Astrocyte (in vitro differentiated cells and primary cell): ENCODE measurements around the gene DNAJC6. TPM values are rescaled to one million over a fixed set of nuclear protein-coding genes. Genes with fewer than 3 reads are reported as not detected.

Experiments used
- DNase-seq: peaks from one replicate; pipeline ENCODE4 v3.0.0-alpha.2; 2010; ENCODE audit warnings: low read depth
- FAIRE-seq: peaks from 2 replicates; lab custom pipeline; 2011; peaks lifted over from hg19 to GRCh38; lab: Jason Lieb, UNC
- H2AFZ ChIP-seq: 2 replicates; pipeline ENCODE4 v1.6.0; 2012; ENCODE audit warnings: low read depth, low read length, inconsistent platforms
- H3K27ac ChIP-seq: 2 replicates; pipeline ENCODE4 v1.5.1; 2011; ENCODE audit warnings: low read depth, low read length, inconsistent platforms
- H3K27me3 ChIP-seq: 2 replicates; pipeline ENCODE4 v1.6.0; 2011; ENCODE audit warnings: low read length, inconsistent platforms; ENCODE audit not compliant: insufficient read depth
- H3K36me3 ChIP-seq: 2 replicates; pipeline ENCODE4 v1.5.1; 2011; ENCODE audit warnings: low read length, inconsistent platforms; ENCODE audit not compliant: insufficient read depth
- H3K4me1 ChIP-seq: 2 replicates; pipeline ENCODE4 v1.5.1; 2011; ENCODE audit warnings: low read length, inconsistent platforms; ENCODE audit not compliant: insufficient read depth
- H3K4me2 ChIP-seq: 2 replicates; pipeline ENCODE4 v1.6.0; 2012; ENCODE audit warnings: low read length, inconsistent platforms
- H3K4me3 ChIP-seq: 2 replicates; pipeline ENCODE4 v1.5.1; 2011; ENCODE audit warnings: low read depth, mild to moderate bottlenecking, low read length, inconsistent platforms; ENCODE audit not compliant: insufficient read depth
- H3K79me2 ChIP-seq: 2 replicates; pipeline ENCODE4 v1.6.0; 2012; ENCODE audit warnings: mild to moderate bottlenecking, low read length, inconsistent platforms; ENCODE audit not compliant: insufficient read depth
- H3K9ac ChIP-seq: 2 replicates; pipeline ENCODE4 v1.6.0; 2012; ENCODE audit warnings: mild to moderate bottlenecking, low read length, inconsistent platforms
- H3K9me3 ChIP-seq: 2 replicates; pipeline ENCODE4 v1.5.1; 2012; ENCODE audit warnings: low read depth, mild to moderate bottlenecking, low read length, inconsistent platforms; ENCODE audit not compliant: insufficient read depth
- H4K20me1 ChIP-seq: 2 replicates; pipeline ENCODE4 v1.6.0; 2012; ENCODE audit warnings: low read length, inconsistent platforms; ENCODE audit not compliant: insufficient read depth
- H3K27ac Mint-ChIP-seq: one replicate; pipeline ENCODE4 v1.8.0; 2021; ENCODE audit warnings: mild to moderate bottlenecking, mixed read lengths; ENCODE audit not compliant: unreplicated experiment
- H3K27me3 Mint-ChIP-seq: one replicate; pipeline ENCODE4 v1.8.0; 2021; ENCODE audit warnings: low read depth, mixed read lengths; ENCODE audit not compliant: unreplicated experiment
- H3K36me3 Mint-ChIP-seq: one replicate; pipeline ENCODE4 v1.8.0; 2021; ENCODE audit warnings: low read depth, mixed read lengths; ENCODE audit not compliant: unreplicated experiment
- H3K4me1 Mint-ChIP-seq: one replicate; pipeline ENCODE4 v1.8.0; 2021; ENCODE audit warnings: low read depth, mixed read lengths; ENCODE audit not compliant: unreplicated experiment
- H3K4me3 Mint-ChIP-seq: one replicate; pipeline ENCODE4 v1.8.0; 2021; ENCODE audit warnings: mild to moderate bottlenecking, moderate library complexity, mixed read lengths; ENCODE audit not compliant: unreplicated experiment
- H3K9me3 Mint-ChIP-seq: one replicate; pipeline ENCODE4 v1.8.0; 2021; ENCODE audit warnings: mild to moderate bottlenecking, mixed read lengths; ENCODE audit not compliant: unreplicated experiment
- EZH2 ChIP-seq: IDR thresholded peaks from 2 replicates; pipeline ENCODE4 v1.6.1; 2012; ENCODE audit warnings: mild to moderate bottlenecking, low read length, inconsistent platforms; ENCODE audit not compliant: insufficient read depth
- total RNA-seq: library from RNA; stranded (reverse); gene quantifications from 2 replicates; pipeline ENCODE4 v1.2.1, GENCODE V29; 2021
- TF ChIP-seq, protein P1 (sequence below): IDR thresholded peaks from 2 replicates; pipeline ENCODE4 v1.5.1; 2011; ENCODE audit warnings: low read depth, mild to moderate bottlenecking, inconsistent platforms, low read length, moderate library complexity; ENCODE audit not compliant: insufficient read depth

Gene DNAJC6
- total RNA-seq, 1 donor from 2014 or later: 8.9 TPM

GRCh38 chr1:65308781-65309303, 501 bp upstream of the DNAJC6 start:
- peaks cover 3% of the 10 kb centered on the region for H3K4me1 ChIP-seq
- Mint-ChIP-seq H3K4me3 (peak overlapping the region; percentile 88), H3K27me3 (peaks cover 2% of the 10 kb centered on the region), H3K4me1 (peaks cover 3% of the 10 kb centered on the region), H3K36me3 (no peaks in the 10 kb centered on the region), H3K27ac (no peak overlapping the region), H3K9me3 (no peaks in the 10 kb centered on the region)
- peak overlapping the region; percentile 90 for H3K4me2 ChIP-seq
- H3K27me3 ChIP-seq: peaks cover 18% of the 10 kb centered on the region
- no peak overlapping the region for H3K27ac ChIP-seq
- H3K4me3 ChIP-seq: no peak overlapping the region
- H3K9me3 ChIP-seq: no peaks in the 10 kb centered on the region
- TF ChIP-seq, protein P1, sequence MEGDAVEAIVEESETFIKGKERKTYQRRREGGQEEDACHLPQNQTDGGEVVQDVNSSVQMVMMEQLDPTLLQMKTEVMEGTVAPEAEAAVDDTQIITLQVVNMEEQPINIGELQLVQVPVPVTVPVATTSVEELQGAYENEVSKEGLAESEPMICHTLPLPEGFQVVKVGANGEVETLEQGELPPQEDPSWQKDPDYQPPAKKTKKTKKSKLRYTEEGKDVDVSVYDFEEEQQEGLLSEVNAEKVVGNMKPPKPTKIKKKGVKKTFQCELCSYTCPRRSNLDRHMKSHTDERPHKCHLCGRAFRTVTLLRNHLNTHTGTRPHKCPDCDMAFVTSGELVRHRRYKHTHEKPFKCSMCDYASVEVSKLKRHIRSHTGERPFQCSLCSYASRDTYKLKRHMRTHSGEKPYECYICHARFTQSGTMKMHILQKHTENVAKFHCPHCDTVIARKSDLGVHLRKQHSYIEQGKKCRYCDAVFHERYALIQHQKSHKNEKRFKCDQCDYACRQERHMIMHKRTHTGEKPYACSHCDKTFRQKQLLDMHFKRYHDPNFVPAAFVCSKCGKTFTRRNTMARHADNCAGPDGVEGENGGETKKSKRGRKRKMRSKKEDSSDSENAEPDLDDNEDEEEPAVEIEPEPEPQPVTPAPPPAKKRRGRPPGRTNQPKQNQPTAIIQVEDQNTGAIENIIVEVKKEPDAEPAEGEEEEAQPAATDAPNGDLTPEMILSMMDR: no peak
- no peak for TF ChIP-seq EZH2
- H2AFZ ChIP-seq: no peak overlapping the region
- no peak overlapping the region for H3K9ac ChIP-seq
- peaks cover 4% of the 10 kb centered on the region for H4K20me1 ChIP-seq
- H3K36me3 ChIP-seq: no peaks in the 10 kb centered on the region
- no peaks in the 10 kb centered on the region for H3K79me2 ChIP-seq
- no peak for DNase-seq
- FAIRE-seq: no peak

DNA sequence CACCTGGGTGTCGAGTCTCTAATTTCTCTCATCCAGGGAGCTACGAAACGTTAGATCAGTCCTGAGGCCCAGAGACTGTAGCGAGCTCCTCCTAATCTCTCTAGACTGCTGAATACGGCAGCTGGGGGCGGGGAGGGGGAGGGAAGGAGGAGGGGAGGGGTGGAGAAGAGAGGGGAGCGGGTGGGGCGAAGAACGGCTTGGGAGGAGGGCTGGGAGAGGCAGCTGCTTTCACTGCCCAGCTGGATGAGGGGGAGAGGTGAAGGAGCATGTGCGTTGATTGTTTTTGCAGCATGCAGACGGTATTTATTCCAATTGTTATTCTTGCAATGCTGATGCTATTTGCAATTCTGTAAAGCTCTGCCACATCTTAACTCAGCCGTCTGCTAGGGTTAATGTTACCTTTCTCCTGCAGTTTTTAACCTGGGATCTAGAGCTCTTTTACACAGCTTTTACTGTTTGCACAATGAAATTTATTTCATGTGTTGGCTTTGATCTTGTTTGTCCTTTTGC, 790 bp downstream of the DNAJC6 start:
- H3K4me1 ChIP-seq: peaks cover 3% of the 10 kb centered on the region
- Mint-ChIP-seq H3K27ac (no peak overlapping the region), H3K9me3 (no peaks in the 10 kb centered on the region), H3K36me3 (no peaks in the 10 kb centered on the region), H3K4me3 (peak overlapping the region; percentile 93), H3K27me3 (peaks cover 2% of the 10 kb centered on the region), H3K4me1 (peaks cover 3% of the 10 kb centered on the region)
- no peak overlapping the region for H3K9ac ChIP-seq
- TF ChIP-seq, protein P1: no peak
- TF ChIP-seq EZH2: no peak
- H4K20me1 ChIP-seq: peaks cover 4% of the 10 kb centered on the region
- H3K4me3 ChIP-seq: peak overlapping the region; percentile 51
- H3K36me3 ChIP-seq: no peaks in the 10 kb centered on the region
- peak overlapping the region; percentile 90 for H3K4me2 ChIP-seq
- H2AFZ ChIP-seq: peak overlapping the region; percentile 46
- H3K27me3 ChIP-seq: peaks cover 18% of the 10 kb centered on the region
- H3K79me2 ChIP-seq: no peaks in the 10 kb centered on the region
- H3K9me3 ChIP-seq: no peaks in the 10 kb centered on the region
- H3K27ac ChIP-seq: no peak overlapping the region
- DNase-seq (no peak), FAIRE-seq (no peak)

GRCh38 chr1:65311760-65312159, 2.4 kb downstream of the DNAJC6 start:
- Mint-ChIP-seq H3K9me3 (no peaks in the 10 kb centered on the region), H3K27ac (no peak overlapping the region), H3K4me3 (no peak overlapping the region), H3K36me3 (no peaks in the 10 kb centered on the region), H3K4me1 (peaks cover 3% of the 10 kb centered on the region), H3K27me3 (peaks cover 2% of the 10 kb centered on the region)
- H2AFZ ChIP-seq: no peak overlapping the region
- no peak overlapping the region for H3K27ac ChIP-seq
- H3K4me1 ChIP-seq: peaks cover 3% of the 10 kb centered on the region
- no peaks in the 10 kb centered on the region for H3K79me2 ChIP-seq
- DNase-seq (no peak), FAIRE-seq (no peak)
- H4K20me1 ChIP-seq: peaks cover 4% of the 10 kb centered on the region
- peaks cover 18% of the 10 kb centered on the region for H3K27me3 ChIP-seq
- no peak for TF ChIP-seq EZH2
- TF ChIP-seq, protein P1: no peak
- H3K9ac ChIP-seq: no peak overlapping the region
- no peak overlapping the region for H3K4me2 ChIP-seq
- no peaks in the 10 kb centered on the region for H3K36me3 ChIP-seq
- no peaks in the 10 kb centered on the region for H3K9me3 ChIP-seq
- H3K4me3 ChIP-seq: no peak overlapping the region
